ENCODE results near the gene RASL12. TPM values are rescaled to one million over a fixed set of nuclear protein-coding genes. Genes with fewer than 3 reads are reported as not detected.

Gene RASL12
- total RNA-seq, 1 experiment from 2014 or later: 0.12 TPM

GRCh38 chr15:65059369-65059750 is 8.4 kb downstream of the RASL12 start:
- H3K9me3 Mint-ChIP-seq (ENCODE audit: low read depth, unreplicated experiment): no peaks in the 10 kb centered on the region
- peaks cover 53% of the 10 kb centered on the region for H3K4me1 Mint-ChIP-seq (ENCODE audit: low read depth, unreplicated experiment)
- TF ChIP-seq CTCF (IDR thresholded peaks at IDR 0.05; ENCODE audit: unreplicated experiment): no peak
- H3K27ac Mint-ChIP-seq (ENCODE audit: unreplicated experiment): no peak overlapping the region
- CTCF ChIA-PET: no interaction called here
- intact Hi-C loops (cut with micrococcal nuclease; ENCODE audit: unreplicated experiment): no loop called here
- H3K36me3 Mint-ChIP-seq (ENCODE audit: insufficient read depth, unreplicated experiment): peaks cover 21% of the 10 kb centered on the region
- no peaks in the 10 kb centered on the region for H3K27me3 Mint-ChIP-seq (ENCODE audit: unreplicated experiment)
- BruUV-seq (replicated peaks): no TSS peak
- no peak overlapping the region for H3K4me3 Mint-ChIP-seq (ENCODE audit: low read depth, unreplicated experiment)
- DNase-seq: no peak

DNA sequence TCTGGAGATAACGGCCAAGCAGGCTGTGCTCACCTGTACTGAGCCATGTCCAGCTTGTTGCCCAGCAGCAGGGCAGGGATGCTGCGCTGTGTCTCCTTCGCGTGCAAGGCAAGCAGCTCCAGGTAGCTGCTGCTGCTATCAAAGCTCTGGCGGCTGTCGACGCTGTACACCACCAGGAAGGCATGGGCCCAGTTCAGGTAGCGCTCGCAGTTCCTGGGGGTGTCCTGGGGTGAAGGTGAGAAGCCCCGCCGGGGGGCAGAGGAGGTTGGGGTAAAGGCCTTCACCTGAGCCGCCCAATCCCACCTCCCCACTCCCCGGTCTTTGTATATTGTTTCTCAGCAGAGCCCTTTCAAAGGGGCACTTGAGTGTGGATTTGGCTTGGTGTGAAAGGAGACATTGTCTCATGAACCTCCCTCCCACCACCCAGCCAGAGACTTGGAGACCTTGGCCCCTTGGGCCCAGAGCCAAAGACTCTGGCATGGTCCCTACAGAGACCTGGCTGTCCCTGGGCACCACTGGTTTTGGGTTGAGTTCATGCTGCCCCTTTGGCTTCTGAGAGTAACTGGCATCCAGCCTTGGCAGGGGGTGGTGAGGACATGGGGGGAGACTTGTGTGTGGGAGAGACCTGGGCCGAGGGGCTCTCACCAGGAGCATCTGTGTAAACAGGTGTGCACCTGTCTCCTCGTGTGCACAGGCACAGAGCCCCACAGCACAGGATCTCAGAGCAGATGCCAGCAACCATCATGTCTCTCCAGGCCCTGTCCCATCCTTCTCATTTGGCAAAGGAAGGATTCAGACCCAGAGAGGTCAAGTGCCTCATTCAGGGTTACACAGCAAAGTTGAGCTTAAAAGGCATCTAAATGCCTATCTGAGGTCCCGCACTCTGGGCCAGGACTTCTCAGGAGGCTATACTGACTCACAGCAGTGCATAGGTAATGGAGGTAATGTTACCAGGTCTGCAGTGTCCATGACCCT is 9.1 kb downstream of the RASL12 start:
- DNase-seq: no peak
- Mint-ChIP-seq H3K4me3 (ENCODE audit: low read depth, unreplicated experiment) (no peak overlapping the region), H3K27me3 (ENCODE audit: unreplicated experiment) (no peaks in the 10 kb centered on the region), H3K9me3 (ENCODE audit: low read depth, unreplicated experiment) (no peaks in the 10 kb centered on the region), H3K36me3 (ENCODE audit: insufficient read depth, unreplicated experiment) (peaks cover 21% of the 10 kb centered on the region), H3K27ac (ENCODE audit: unreplicated experiment) (no peak overlapping the region), H3K4me1 (ENCODE audit: low read depth, unreplicated experiment) (peaks cover 53% of the 10 kb centered on the region)
- intact Hi-C loops (cut with micrococcal nuclease; ENCODE audit: unreplicated experiment): no loop called here
- BruUV-seq (replicated peaks): no TSS peak
- CTCF ChIA-PET: no interaction called here
- no peak for TF ChIP-seq CTCF (IDR thresholded peaks at IDR 0.05; ENCODE audit: unreplicated experiment)

GRCh38 chr15:65057549-65057940 is 10.2 kb downstream of the RASL12 start:
- H3K4me3 Mint-ChIP-seq (ENCODE audit: low read depth, unreplicated experiment): peak overlapping the region; percentile 51
- peaks cover 21% of the 10 kb centered on the region for H3K36me3 Mint-ChIP-seq (ENCODE audit: insufficient read depth, unreplicated experiment)
- no peaks in the 10 kb centered on the region for H3K9me3 Mint-ChIP-seq (ENCODE audit: low read depth, unreplicated experiment)
- CTCF ChIA-PET: no interaction called here
- TF ChIP-seq CTCF (IDR thresholded peaks at IDR 0.05; ENCODE audit: unreplicated experiment): no peak
- H3K27ac Mint-ChIP-seq (ENCODE audit: unreplicated experiment): peak overlapping the region; percentile 67
- intact Hi-C loops (cut with micrococcal nuclease; ENCODE audit: unreplicated experiment): no loop called here
- no peak for DNase-seq
- BruUV-seq (replicated peaks): no TSS peak
- peaks cover 42% of the 10 kb centered on the region for H3K4me1 Mint-ChIP-seq (ENCODE audit: low read depth, unreplicated experiment)
- H3K27me3 Mint-ChIP-seq (ENCODE audit: unreplicated experiment): no peaks in the 10 kb centered on the region

- intact Hi-C loops (cut with micrococcal nuclease; ENCODE audit: unreplicated experiment): no loop called here
- Mint-ChIP-seq H3K27me3 (ENCODE audit: unreplicated experiment) (peaks cover 5% of the 10 kb centered on the region), H3K36me3 (ENCODE audit: insufficient read depth, unreplicated experiment) (peaks cover 21% of the 10 kb centered on the region), H3K4me1 (ENCODE audit: low read depth, unreplicated experiment) (peaks cover 37% of the 10 kb centered on the region), H3K4me3 (ENCODE audit: low read depth, unreplicated experiment) (peak overlapping the region; percentile 51), H3K27ac (ENCODE audit: unreplicated experiment) (peak overlapping the region; percentile 67), H3K9me3 (ENCODE audit: low read depth, unreplicated experiment) (no peaks in the 10 kb centered on the region)
- BruUV-seq (replicated peaks): no TSS peak
- TF ChIP-seq CTCF (IDR thresholded peaks at IDR 0.05; ENCODE audit: unreplicated experiment): no peak
- CTCF ChIA-PET: interaction anchor here (0.8 to 3.1 kb wide), 4 partner anchors 14 to 44 kb away, joined by 4 to 12 read pairs (median 10); no protein-coding TSS in a partner anchor
- peak; percentile 90 for DNase-seq
Observed at GRCh38 chr15:65056868-65057548, 10.8 kb downstream of the RASL12 start.

All from Calu3 (cell line).